IMR-90 (cell line): ENCODE data around the gene COL5A2. TPM values are rescaled to one million over a fixed set of nuclear protein-coding genes. Genes with fewer than 3 reads are reported as not detected.

Source experiments
- ATAC-seq: fragments of 200-7000 bp; cut with Tn5 transposase; 2 replicates; pipeline ENCODE4 v1.9.1; 2020; ENCODE audit warnings: low read depth, mild to moderate bottlenecking, moderate library complexity
- BruUV-seq: library from RNA; stranded (reverse); fragments of 400-500 nt; replicated peaks from 2 replicates; lab custom pipeline; 2021; lab: Mats Ljungman, UMichigan
- CTCF ChIA-PET: fragments of 300-600 bp; formaldehyde crosslinking; extraction: SDS; loops from one replicate; lab custom pipeline; 2021; ENCODE audit warnings: antibody characterized with exemption; lab: Yijun Ruan, JAX
- POLR2A ChIA-PET: fragments of 300-600 bp; sonication (Branson Sonifier 250); formaldehyde crosslinking; loops from one replicate; lab custom pipeline; 2022; ENCODE audit warnings: antibody characterized with exemption; ENCODE audit not compliant: unreplicated experiment; lab: Charles Lee
- DNase-seq: peaks from one replicate; pipeline ENCODE4 v3.0.0; 2013
- H2AFZ ChIP-seq: replicated peaks from 2 replicates; pipeline ENCODE3; 2013; ENCODE audit warnings: low read length, mild to moderate bottlenecking; ENCODE audit not compliant: poor library complexity
- H2AK5ac ChIP-seq: 2 replicates; pipeline ENCODE4 v1.6.1; 2013; ENCODE audit warnings: low read depth, low read length, inconsistent platforms
- H2AK9ac ChIP-seq: replicated peaks from 2 replicates; pipeline ENCODE3; 2013; ENCODE audit warnings: mild to moderate bottlenecking, low read depth, low read length, moderate library complexity; ENCODE audit not compliant: poor library complexity
- H2BK120ac ChIP-seq: 2 replicates; pipeline ENCODE4 v1.6.1; 2013; ENCODE audit warnings: low read depth, low read length, inconsistent platforms
- H2BK15ac ChIP-seq: 3 replicates; pipeline ENCODE4 v1.6.1; 2013; ENCODE audit warnings: low read depth, low read length, inconsistent platforms
- H2BK20ac ChIP-seq: 2 replicates; pipeline ENCODE4 v1.6.1; 2013; ENCODE audit warnings: low read depth, mild to moderate bottlenecking, inconsistent platforms, low read length, moderate library complexity
- H2BK5ac ChIP-seq: 2 replicates; pipeline ENCODE4 v1.6.1; 2013; ENCODE audit warnings: mild to moderate bottlenecking, low read depth, low read length, inconsistent platforms; ENCODE audit not compliant: poor library complexity, severe bottlenecking
- H3K14ac ChIP-seq: replicated peaks from 2 replicates; pipeline ENCODE4 v1.6.1; 2013; ENCODE audit warnings: low read depth, low read length, inconsistent platforms
- H3K18ac ChIP-seq: 2 replicates; pipeline ENCODE4 v1.6.1; 2013; ENCODE audit warnings: low read depth, low read length, control low read depth
- H3K23ac ChIP-seq: 2 replicates; pipeline ENCODE4 v1.6.1; 2013; ENCODE audit warnings: low read depth, low read length, inconsistent platforms
- H3K27ac ChIP-seq: 2 replicates; pipeline ENCODE4 v1.5.1; 2013; ENCODE audit warnings: mild to moderate bottlenecking, control low read depth, low read length; ENCODE audit not compliant: insufficient read depth
- H3K27me3 ChIP-seq: 2 replicates; pipeline ENCODE4 v1.6.1; 2013; ENCODE audit warnings: low read length; ENCODE audit not compliant: control insufficient read depth, insufficient read depth
- H3K36me3 ChIP-seq: 2 replicates; pipeline ENCODE4 v1.6.1; 2013; ENCODE audit warnings: low read length, mixed read lengths; ENCODE audit not compliant: control insufficient read depth, insufficient read depth
- H3K4ac ChIP-seq: 2 replicates; pipeline ENCODE4 v1.6.1; 2013; ENCODE audit warnings: low read depth, low read length, inconsistent platforms
- H3K4me1 ChIP-seq: 2 replicates; pipeline ENCODE4 v1.6.1; 2013; ENCODE audit warnings: low read length, mixed read lengths; ENCODE audit not compliant: control insufficient read depth, insufficient read depth
- H3K4me2 ChIP-seq: 2 replicates; pipeline ENCODE4 v1.6.1; 2013; ENCODE audit warnings: low read depth, mild to moderate bottlenecking, control low read depth, low read length, moderate library complexity
- H3K4me3 ChIP-seq: 2 replicates; pipeline ENCODE4 v1.5.1; 2013; ENCODE audit warnings: low read depth, mild to moderate bottlenecking, control low read depth, low read length, moderate library complexity; ENCODE audit not compliant: insufficient read depth
- H3K56ac ChIP-seq: 2 replicates; pipeline ENCODE4 v1.6.1; 2013; ENCODE audit warnings: low read length, inconsistent platforms; ENCODE audit not compliant: insufficient read depth; ENCODE audit errors: extremely low read depth
- H3K79me1 ChIP-seq, 2 experiments: 2 replicates each; pipeline ENCODE4 v1.6.1; 2013; ENCODE audit warnings: low read length in 2 of 2, inconsistent platforms in 1 of 2, low read depth in 1 of 2
- H3K9ac ChIP-seq: 2 replicates; pipeline ENCODE4 v1.6.1; 2013; ENCODE audit warnings: low read depth, low read length, control low read depth
- H3K9me1 ChIP-seq: 2 replicates; pipeline ENCODE4 v1.6.1; 2013; ENCODE audit warnings: low read length, inconsistent platforms; ENCODE audit not compliant: insufficient read depth
- H3K9me3 ChIP-seq: 2 replicates; pipeline ENCODE4 v1.6.1; 2013; ENCODE audit warnings: low read length; ENCODE audit not compliant: control insufficient read depth, insufficient read depth
- H4K20me1 ChIP-seq: 2 replicates; pipeline ENCODE4 v1.6.1; 2013; ENCODE audit warnings: low read length, inconsistent platforms; ENCODE audit not compliant: insufficient read depth
- H4K5ac ChIP-seq: 2 replicates; pipeline ENCODE4 v1.6.1; 2013; ENCODE audit warnings: mild to moderate bottlenecking, low read depth, low read length, control low read depth
- H4K8ac ChIP-seq, 2 experiments: 2 replicates each; pipeline ENCODE4 v1.6.1; 2013; ENCODE audit warnings: low read depth in 2 of 2, low read length in 2 of 2, control low read depth in 1 of 2, inconsistent platforms in 1 of 2
- H4K91ac ChIP-seq: 2 replicates; pipeline ENCODE4 v1.6.1; 2013; ENCODE audit warnings: low read depth, low read length, inconsistent platforms; ENCODE audit not compliant: insufficient read depth
- BHLHE40 ChIP-seq: fragments of 150-350 bp; IDR thresholded peaks from 2 replicates; pipeline ENCODE4 v1.6.1; 2016; ENCODE audit warnings: mild to moderate bottlenecking, low read depth, low read length
- FOS ChIP-seq: fragments of 150-350 bp; IDR thresholded peaks from 2 replicates; pipeline ENCODE4 v1.6.1; 2016; ENCODE audit warnings: low read depth, low read length
- MAFK ChIP-seq: IDR thresholded peaks from 2 replicates; pipeline ENCODE4 v1.6.1; 2012; ENCODE audit warnings: low read depth, low read length, improper control_type of control experiment
- MAZ ChIP-seq: IDR thresholded peaks from 2 replicates; pipeline ENCODE4 v1.6.1; 2012; ENCODE audit warnings: low read depth, mild to moderate bottlenecking, low read length, improper control_type of control experiment, moderate library complexity, borderline replicate concordance
- NFE2L2 ChIP-seq: fragments of 150-350 bp; IDR thresholded peaks from 2 replicates; pipeline ENCODE4 v1.6.1; 2016; ENCODE audit warnings: low read depth, mild to moderate bottlenecking, low read length
- RAD21 ChIP-seq: IDR thresholded peaks from 2 replicates; pipeline ENCODE4 v1.6.1; 2012; ENCODE audit warnings: low read length, improper control_type of control experiment
- SMC3 ChIP-seq: fragments of 150-350 bp; IDR thresholded peaks from 2 replicates; pipeline ENCODE4 v1.6.1; 2016; ENCODE audit warnings: low read depth, mild to moderate bottlenecking, antibody characterized with exemption, low read length, moderate library complexity
- WGBS, 2 experiments: methylation state at CpG; one replicate each; pipeline versions ENCODE4 v1.1.5 to v1.1.7; 2013; ENCODE audit warnings: missing lambda C conversion rate in 2 of 2; ENCODE audit not compliant: insufficient read length in 1 of 2; ENCODE audit errors: extremely low coverage in 2 of 2; 5-methylcytosine and 5-hydroxymethylcytosine counted together
- dilution Hi-C: fragments of 300-500 bp; cut with HindIII; formaldehyde crosslinking; loops from one replicate; pipeline ENCODE4 v1.14.3; 2018; ENCODE audit warnings: low sequenced_read_pairs; ENCODE audit not compliant: unreplicated experiment
- in situ Hi-C: fragments of 300-500 bp; cut with MboI; formaldehyde crosslinking; loops from 3 replicates; pipeline ENCODE4 v1.14.3; 2019; ENCODE audit warnings: low sequenced_read_pairs, inconsistent platforms, mixed read lengths
- intact Hi-C: fragments of 100-400 bp; cut with micrococcal nuclease; formaldehyde crosslinking; loops from 2 replicates; pipeline ENCODE4 v1.10.0; 2022
- polyA plus RNA-seq, 3 experiments: library from polyadenylated mRNA; depleted of rRNA; stranded (reverse); fragments of >200 nt; gene quantifications; 2 replicates each; pipeline ENCODE4 v1.2.3, GENCODE V29; 2012; ENCODE audit warnings: low replicate concordance in 1 of 3
- total RNA-seq: library from RNA; depleted of rRNA; stranded (reverse); fragments of >200 nt; gene quantifications from 2 replicates; pipeline ENCODE4 v1.2.3, GENCODE V29; 2012
- TF ChIP-seq, protein P1 (sequence below): conservative IDR thresholded peaks from 2 replicates; pipeline ENCODE4 v1.5.1; 2012; ENCODE audit warnings: mild to moderate bottlenecking, low read depth, low read length, improper control_type of control experiment
- TF ChIP-seq, protein P2 (sequence below): fragments of 150-350 bp; IDR thresholded peaks from 2 replicates; pipeline ENCODE4 v1.6.1; 2016; ENCODE audit warnings: low read depth, mild to moderate bottlenecking, low read length, moderate library complexity, borderline replicate concordance

Gene COL5A2
- total and polyA plus RNA-seq, 2 of the 4 experiments (the other 2 are of a cell fraction): 181 to 257 TPM

DNA sequence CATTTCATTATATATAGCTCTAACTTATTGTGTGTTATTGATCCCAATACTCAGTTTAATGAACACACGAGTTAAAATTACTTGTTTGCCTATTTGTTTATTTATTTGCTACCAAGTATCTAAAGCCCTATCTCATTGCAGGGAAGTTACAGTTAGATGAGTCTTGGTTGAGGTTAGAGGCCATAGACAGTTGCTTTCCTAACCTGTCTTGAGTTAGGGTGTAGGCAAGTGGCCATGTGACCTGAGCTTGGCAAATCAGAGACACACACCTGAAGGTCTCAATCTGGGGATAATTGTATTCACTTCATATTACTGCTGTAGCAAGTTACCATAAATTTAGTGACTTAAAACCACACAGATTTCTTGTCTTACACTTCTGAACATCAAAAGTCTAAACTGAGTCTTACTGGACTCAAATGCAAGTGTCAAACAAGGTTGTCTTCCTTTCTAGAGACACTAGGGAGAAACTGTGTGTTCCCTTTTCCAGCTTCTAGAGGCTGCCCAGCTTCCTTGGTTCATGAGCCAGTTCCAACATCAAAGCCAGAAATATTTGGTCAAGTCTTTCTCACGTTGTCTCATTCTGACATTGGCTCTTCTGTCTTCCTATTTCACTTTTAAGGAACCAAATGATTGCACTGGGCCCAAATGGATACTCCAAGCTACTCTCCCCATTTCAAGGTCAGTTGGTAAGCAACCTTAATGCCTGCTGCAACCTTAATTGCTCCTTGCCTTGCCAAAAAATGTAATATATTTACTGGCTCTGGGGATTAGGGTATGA is 165.7 kb downstream of the COL5A2 start:
- Histone ChIP-seq H2AFZ (no peak overlapping the region), H4K20me1 (no peaks in the 10 kb centered on the region), H3K27ac (peak overlapping the region; percentile 77; the same call in 1 of the 2 replicates), H2AK5ac (peak overlapping the region; percentile 91), H2BK5ac (peak overlapping the region; percentile 56), H3K14ac (peak overlapping the region; percentile 46), H2BK20ac (peak overlapping the region; percentile 73; the same call in 1 of the 2 replicates), H4K8ac (peak overlapping the region; percentile 11 to 72; a peak in 3 of 4 replicates), H3K4me3 (no peak overlapping the region), H3K4me2 (no peak overlapping the region), H4K91ac (peak overlapping the region; percentile 64), H3K27me3 (no peaks in the 10 kb centered on the region), H3K9me3 (no peaks in the 10 kb centered on the region), H3K18ac (peak overlapping the region; percentile 79), H3K9me1 (0 out of 2 replicates have a peak, but pooled peaks cover 4% of the 10 kb centered on the region), H3K9ac (no peak overlapping the region), H3K4me1 (peaks cover 6% of the 10 kb centered on the region; the same call in 1 of the 2 replicates), H3K23ac (peak overlapping the region; percentile 28), H2AK9ac (no peak overlapping the region), H3K4ac (peak overlapping the region; percentile 74), H2BK120ac (peak overlapping the region; percentile 33), H3K79me1 (peaks cover 3% of the 10 kb centered on the region in 2 experiments; a peak in 3 of 4 replicates), H2BK15ac (peak overlapping the region; percentile 54; the same call in 1 of the 3 replicates), H3K56ac (no peak overlapping the region), H4K5ac (peak overlapping the region; percentile 87), H3K36me3 (peaks cover 30% of the 10 kb centered on the region)
- TF ChIP-seq FOS (no peak), MAZ (no peak), RAD21 (no peak), SMC3 (no peak), MAFK (no peak), NFE2L2 (no peak), BHLHE40 (no peak)
- TF ChIP-seq, protein P1, sequence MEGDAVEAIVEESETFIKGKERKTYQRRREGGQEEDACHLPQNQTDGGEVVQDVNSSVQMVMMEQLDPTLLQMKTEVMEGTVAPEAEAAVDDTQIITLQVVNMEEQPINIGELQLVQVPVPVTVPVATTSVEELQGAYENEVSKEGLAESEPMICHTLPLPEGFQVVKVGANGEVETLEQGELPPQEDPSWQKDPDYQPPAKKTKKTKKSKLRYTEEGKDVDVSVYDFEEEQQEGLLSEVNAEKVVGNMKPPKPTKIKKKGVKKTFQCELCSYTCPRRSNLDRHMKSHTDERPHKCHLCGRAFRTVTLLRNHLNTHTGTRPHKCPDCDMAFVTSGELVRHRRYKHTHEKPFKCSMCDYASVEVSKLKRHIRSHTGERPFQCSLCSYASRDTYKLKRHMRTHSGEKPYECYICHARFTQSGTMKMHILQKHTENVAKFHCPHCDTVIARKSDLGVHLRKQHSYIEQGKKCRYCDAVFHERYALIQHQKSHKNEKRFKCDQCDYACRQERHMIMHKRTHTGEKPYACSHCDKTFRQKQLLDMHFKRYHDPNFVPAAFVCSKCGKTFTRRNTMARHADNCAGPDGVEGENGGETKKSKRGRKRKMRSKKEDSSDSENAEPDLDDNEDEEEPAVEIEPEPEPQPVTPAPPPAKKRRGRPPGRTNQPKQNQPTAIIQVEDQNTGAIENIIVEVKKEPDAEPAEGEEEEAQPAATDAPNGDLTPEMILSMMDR: no peak
- TF ChIP-seq, protein P2, sequence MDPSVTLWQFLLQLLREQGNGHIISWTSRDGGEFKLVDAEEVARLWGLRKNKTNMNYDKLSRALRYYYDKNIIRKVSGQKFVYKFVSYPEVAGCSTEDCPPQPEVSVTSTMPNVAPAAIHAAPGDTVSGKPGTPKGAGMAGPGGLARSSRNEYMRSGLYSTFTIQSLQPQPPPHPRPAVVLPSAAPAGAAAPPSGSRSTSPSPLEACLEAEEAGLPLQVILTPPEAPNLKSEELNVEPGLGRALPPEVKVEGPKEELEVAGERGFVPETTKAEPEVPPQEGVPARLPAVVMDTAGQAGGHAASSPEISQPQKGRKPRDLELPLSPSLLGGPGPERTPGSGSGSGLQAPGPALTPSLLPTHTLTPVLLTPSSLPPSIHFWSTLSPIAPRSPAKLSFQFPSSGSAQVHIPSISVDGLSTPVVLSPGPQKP: no peak
- intact Hi-C loops: no loop called here
- POLR2A ChIA-PET: no interaction called here
- ATAC-seq (peak; percentile 10), DNase-seq (peak; percentile 38)
- CTCF ChIA-PET: interaction anchor here (0.5 kb wide), 1 partner anchor 485 kb away, joined by 3 read pairs; no protein-coding TSS in a partner anchor
- BruUV-seq: no TSS peak
- no CpG with 5 or more reads among the region's 2 CpGs for WGBS, 2 experiments
- in situ Hi-C loops: no loop called here
- dilution Hi-C loops: no loop called here
